ENCODE measurements around the gene USP34.
"Not testable (repeated sequence)": the region's sequence is repeated elsewhere in the genome, so short reads cannot be mapped to it uniquely, and the experiment has no call there.

Gene USP34

DNA sequence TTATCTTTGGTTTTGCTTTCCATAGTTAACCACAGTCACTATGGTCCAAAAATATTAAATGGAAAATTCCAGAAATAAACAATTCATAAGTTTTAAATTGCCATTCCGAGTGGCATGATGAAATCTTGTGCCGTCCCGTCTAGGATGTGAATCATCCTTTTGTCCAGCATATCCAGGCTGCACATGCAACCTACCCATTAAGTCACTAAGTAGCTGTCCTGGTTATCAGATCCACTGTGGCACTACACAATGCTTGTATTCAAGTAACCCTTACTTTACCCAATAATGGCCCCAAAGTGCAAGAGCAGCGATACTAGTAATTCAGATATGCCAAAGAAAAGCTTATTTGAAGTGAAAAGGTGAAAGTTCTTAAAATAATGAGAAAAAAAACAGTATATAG, 10.7 kb downstream of the USP34 start:
- DNase-seq (ENCODE audit: low read depth): peak; percentile 85

GRCh38 chr2:61456746-61457420, 14.0 kb downstream of the USP34 start:
- DNase-seq (ENCODE audit: low read depth): no peak

- peak; percentile 25 for DNase-seq (ENCODE audit: low read depth)
Observed at GRCh38 chr2:61456070-61456745, 14.7 kb downstream of the USP34 start.

DNA sequence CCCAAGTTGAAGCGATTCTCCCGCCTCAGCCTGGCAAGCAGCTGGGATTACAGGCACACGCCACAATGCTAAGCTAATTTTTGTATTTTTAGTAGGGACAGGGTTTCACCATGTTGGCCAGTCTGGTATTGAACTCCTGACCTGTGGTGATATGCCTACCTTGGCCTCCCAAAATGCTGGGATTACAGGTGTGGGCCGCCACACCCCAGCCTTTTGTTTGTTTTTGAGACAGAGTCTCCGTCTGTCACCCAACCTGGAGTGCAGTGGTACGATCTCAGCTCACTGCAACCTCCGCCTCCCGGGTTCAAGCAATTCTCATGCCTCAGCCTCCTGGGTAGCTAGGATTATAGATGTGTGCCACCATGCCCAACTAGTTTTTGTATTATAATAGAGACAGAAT, 15.9 kb downstream of the USP34 start:
- not testable (repeated sequence) for DNase-seq (ENCODE audit: low read depth)

DNA sequence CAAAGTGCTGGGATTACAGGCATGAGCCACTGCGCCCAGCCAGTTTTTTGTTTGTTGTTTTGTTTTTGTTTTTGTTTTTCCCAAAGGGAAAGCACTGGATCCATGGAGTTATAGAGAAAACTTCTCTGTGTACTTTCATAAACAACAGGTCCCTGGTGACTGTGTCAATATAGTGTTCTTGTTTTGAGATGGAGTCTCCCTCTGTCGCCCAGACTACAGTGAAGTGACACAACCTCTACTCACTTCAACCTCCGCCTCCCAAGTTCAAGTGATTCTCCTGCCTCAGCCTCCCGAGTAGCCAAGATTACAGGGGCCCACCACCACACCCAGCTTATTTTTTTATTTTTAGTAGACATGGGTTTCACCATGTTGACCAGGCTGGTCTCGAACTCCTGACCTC, 16.5 kb downstream of the USP34 start:
- DNase-seq (ENCODE audit: low read depth): no peak

- DNase-seq (ENCODE audit: low read depth): no peak
Observed at GRCh38 chr2:61452392-61452791, 18.5 kb downstream of the USP34 start.

- DNase-seq (ENCODE audit: low read depth): no peak
Observed at GRCh38 chr2:61451178-61451577, 19.7 kb downstream of the USP34 start.

- DNase-seq (ENCODE audit: low read depth): no peak
Observed at GRCh38 chr2:61450144-61450543, 20.7 kb downstream of the USP34 start.

DNA sequence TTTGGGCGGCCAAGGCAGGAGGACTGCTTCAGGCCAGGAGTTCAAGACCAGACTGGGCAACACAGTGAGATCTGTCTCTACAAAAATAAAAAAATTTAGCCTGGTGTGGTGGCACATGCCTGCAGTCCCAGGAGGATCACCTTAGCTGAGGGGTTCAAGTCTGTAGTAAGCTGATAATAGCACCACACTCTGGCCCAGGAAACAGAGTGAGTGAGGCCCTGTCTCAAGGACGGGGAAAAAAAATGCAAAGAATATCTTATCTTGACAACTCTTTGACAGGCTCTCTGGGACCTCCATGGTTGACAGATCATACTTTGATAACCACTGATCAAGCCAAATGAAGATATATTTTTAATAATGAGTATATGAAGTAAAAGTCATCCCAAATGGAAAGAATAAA, 22.7 kb downstream of the USP34 start:
- DNase-seq (ENCODE audit: low read depth): no peak

DNA sequence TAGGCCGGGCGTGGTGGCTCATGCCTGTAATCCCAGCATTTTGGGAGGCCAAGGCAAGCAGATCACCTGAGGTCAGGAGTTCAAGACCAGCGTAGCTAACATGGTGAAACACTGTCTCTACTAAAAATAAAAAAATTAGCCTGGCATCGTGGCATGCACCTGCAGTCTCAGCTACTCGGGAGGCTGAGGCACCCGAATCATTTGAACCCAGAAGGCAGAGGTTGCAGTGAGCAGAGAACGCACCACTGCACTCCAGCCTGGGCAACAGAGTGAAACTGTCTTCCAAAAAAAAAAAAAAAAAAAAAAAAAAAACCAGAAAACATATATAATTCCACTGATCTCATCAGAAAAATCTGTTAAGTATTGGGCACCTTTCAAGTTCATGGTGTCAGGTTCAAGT, 23.9 kb downstream of the USP34 start:
- not testable (repeated sequence) for DNase-seq (ENCODE audit: low read depth)

GRCh38 chr2:61443342-61444041, 27.4 kb downstream of the USP34 start:
- DNase-seq (ENCODE audit: low read depth): no peak

DNA sequence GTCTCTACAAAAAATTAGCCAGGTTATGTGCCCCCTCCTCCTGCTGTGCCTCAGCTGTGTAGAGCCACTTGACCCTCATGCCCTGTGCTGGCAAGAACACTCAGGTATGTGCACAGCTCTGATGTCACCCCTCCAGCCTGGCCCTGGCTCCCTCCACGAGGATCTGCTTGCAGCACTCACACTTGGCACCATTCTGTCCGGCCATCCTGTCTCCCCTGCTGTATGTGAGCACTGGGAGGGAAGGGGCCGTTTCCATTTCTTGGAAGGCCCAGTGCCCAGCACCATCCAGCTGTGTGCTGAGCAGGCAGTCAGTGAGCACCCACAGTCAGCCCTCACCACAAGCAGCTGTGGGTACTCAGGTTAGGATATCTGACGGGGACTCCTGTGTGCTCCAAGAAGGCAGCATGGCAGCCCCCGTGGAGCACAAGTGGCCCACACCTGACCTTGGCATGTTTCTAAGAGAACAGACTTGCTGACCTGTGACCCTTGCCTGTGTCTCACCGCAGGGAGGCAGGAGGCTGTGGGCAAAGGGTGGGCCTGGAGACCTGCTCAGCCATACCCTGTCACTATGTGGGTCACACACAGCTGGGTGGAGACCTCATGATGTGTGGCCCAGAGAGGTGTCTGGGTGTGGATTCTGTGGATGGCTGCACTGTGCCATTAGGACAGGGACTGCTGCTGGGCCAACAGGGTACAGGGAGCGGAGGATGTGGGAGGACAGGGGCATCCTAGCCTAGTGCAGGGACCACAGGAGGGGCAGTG, 31.5 kb downstream of the USP34 start:
- DNase-seq (ENCODE audit: low read depth): no peak

DNA sequence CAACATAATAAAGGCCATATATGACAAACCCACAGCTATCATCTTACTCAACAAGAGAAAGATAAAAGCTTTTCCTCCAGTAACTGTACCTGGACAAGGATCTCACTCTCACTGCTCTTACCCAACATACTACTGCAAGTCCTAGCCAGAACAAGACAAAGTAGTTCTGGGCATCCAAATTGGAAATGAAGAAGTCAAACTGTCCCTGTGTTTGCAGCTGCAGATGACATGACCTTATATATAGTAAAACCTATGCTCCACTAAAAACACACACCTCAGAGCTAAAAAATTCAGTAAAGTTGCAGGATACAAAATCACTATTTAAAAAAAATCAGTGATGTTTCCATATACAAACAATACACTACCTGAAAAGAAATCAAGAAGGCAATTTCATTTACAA, 32.2 kb downstream of the USP34 start:
- no peak for DNase-seq (ENCODE audit: low read depth)

DNA sequence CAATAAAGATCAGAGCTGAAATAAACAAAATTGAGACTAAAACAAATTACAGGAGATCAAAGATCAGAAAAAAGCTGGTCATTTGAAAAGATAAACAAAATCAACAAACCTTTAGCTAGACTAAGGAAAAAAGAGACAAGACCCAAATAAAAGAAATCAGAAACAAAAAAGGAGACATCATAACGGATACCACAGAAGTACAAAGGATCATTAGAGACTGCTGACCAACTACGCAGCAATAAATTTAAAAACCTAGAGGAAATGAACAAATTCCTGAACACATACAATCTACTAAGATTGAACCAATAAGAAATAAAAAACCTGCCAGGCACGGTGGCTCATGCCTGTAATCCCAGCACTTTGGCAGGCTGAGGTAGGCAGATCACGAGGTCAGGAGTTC, 33.7 kb downstream of the USP34 start:
- DNase-seq (ENCODE audit: low read depth): no peak

DNA sequence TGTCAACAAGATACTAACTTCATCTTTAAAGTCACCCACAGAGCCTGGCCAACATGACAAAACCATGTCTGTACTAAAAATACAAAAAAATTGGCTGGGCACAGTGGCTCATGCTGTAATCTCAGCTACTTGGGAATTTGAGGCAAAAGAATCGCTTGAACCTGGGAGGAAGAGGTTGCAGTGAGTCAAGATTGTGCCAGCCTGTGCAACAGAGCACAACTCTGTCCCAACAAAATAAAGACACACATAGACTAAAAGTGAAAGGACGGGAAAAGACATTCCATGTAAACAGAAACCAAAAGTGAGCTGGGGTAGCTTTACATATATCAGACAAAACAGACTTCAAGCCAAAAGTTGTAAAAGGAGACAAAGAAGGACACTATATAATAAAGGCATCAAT, 34.8 kb downstream of the USP34 start:
- no peak for DNase-seq (ENCODE audit: low read depth)

GRCh38 chr2:61435291-61435690, 35.6 kb downstream of the USP34 start:
- DNase-seq (ENCODE audit: low read depth): no peak

DNA sequence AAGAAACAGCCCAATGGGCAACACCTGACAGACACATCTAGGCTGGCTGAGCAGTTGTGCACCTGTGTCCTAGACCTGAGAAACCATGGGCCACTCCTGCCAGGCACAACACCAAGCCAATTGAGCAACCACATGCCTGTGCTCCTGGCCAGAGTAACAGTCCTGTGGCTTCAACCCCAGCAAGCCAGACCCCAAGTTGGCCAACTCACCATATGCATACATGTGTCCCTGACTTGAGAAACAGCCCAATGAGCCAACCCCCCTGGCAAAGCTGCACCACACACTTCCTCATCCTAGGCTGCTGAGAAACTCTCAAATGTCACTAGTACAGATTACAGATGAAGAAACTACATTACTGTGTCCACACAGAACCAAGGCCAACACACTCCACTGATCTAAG, 36.6 kb downstream of the USP34 start:
- DNase-seq (ENCODE audit: low read depth): peak; percentile 74

GRCh38 chr2:61433606-61434005, 37.3 kb downstream of the USP34 start:
- no peak for DNase-seq (ENCODE audit: low read depth)

DNA sequence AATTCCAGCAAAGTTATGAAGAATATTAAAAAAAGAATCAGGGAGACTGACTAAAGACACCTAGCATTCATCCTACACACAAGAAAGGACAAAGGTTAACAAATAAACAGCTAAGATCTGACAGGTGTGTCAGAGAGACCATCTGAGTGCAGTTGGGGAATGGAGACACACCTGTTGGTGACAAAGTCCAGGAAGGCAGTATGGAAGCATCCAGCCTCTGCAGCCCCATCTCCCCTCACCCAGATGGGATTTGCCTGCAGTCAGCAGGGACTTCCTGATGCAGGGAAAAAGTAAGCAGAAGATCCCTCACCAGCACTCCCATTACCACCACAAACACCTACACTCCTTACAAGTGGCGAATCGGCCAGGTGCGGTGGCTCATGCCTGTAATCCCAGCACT, 37.9 kb downstream of the USP34 start:
- no peak for DNase-seq (ENCODE audit: low read depth)

DNA sequence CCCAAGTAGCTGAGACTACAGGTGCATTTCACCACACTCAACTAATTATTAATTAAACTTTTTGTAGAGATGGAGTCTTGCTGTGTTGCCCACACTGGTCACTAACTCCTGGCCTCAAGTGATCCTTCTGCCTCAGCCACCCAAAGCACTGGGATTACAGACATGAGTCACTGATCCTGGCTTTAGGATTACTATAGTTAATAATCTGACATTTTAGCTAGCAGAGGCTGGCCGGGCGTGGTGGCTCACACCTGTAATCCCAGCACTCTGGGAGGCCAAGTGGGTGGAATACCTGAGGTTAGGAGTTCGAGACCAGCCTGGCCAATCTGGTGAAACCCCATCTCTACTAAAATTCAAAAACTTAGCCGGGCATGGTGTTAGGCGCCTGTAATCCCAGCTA, 39.5 kb downstream of the USP34 start:
- DNase-seq (ENCODE audit: low read depth): no peak

- peak; percentile 17 for DNase-seq (ENCODE audit: low read depth)
Observed at GRCh38 chr2:61426267-61426897, 44.5 kb downstream of the USP34 start.

DNA sequence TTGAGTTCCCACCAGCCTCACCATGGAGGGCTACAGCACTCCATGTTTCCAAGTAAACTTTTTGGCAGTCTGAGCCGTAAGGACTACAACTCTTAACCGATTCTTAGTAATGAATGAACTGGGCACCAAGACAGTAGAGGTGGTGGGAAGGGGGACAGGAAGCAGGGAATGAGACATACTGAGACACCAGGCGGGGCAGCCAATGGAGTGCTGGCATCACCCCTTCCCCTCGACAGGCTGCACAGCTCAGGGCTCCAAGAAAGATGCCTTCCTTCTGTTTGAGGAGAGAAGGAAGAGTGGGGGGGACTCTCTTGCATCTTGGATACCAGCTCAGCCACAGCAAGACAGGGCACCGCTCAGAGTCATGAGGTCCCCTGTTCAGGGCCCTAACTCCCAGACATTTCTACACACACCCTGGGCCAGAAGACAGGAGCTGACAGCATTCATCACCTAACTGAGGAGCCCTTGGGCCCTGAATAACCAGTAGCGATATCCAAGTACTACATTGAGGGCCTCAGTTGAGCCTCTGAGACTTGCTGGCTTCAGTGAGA, 45.2 kb downstream of the USP34 start:
- no peak for DNase-seq (ENCODE audit: low read depth)
